ENCODE measurements around the gene KMT5B. TPM values are rescaled to one million over a fixed set of nuclear protein-coding genes. Genes with fewer than 3 reads are reported as not detected.
"Not testable (repeated sequence)": the region's sequence is repeated elsewhere in the genome, so short reads cannot be mapped to it uniquely, and the experiment has no call there.

Gene KMT5B
- total RNA-seq, 2 experiments from 2014 or later = 22.9 to 23.1 TPM

- Mint-ChIP-seq H3K9me3 (ENCODE audit: low read depth) (peaks cover 3% of the 10 kb centered on the region), H3K36me3 (ENCODE audit: low read depth) (no peaks in the 10 kb centered on the region), H3K4me1 (peaks cover 9% of the 10 kb centered on the region), H3K27ac (no peak overlapping the region), H3K27me3 (no peaks in the 10 kb centered on the region), H3K4me3 (no peak overlapping the region)
- intact Hi-C loops (cut with DNase I, micrococcal nuclease) = no loop called here
- POLR2A ChIA-PET = no interaction called here
- ATAC-seq (no peak), DNase-seq (no peak)
- CTCF ChIA-PET = interaction anchor here (1.7 kb wide), 1 partner anchor 44 kb away, joined by 12 read pairs; no protein-coding TSS in a partner anchor
Measured at GRCh38 chr11:68254421-68254820, 41.3 kb upstream of the KMT5B start.

- Mint-ChIP-seq H3K9me3 (ENCODE audit: low read depth) (peaks cover 6% of the 10 kb centered on the region), H3K36me3 (ENCODE audit: low read depth) (no peaks in the 10 kb centered on the region), H3K4me1 (peaks cover 6% of the 10 kb centered on the region), H3K4me3 (no peak overlapping the region), H3K27ac (no peak overlapping the region), H3K27me3 (no peaks in the 10 kb centered on the region)
- ATAC-seq = no peak
- CTCF ChIA-PET = interaction anchor here (0.6 to 1.8 kb wide), 6 partner anchors 10 to 46 kb away, joined by 3 to 4 read pairs (median 4); no protein-coding TSS in a partner anchor
- POLR2A ChIA-PET = interaction anchor here (0.7 kb wide), 1 partner anchor 14 kb away, joined by 5 read pairs; no protein-coding TSS in a partner anchor
- intact Hi-C loops (cut with DNase I, micrococcal nuclease) = no loop called here
- DNase-seq = no peak
Measured at GRCh38 chr11:68251765-68252164, 38.7 kb upstream of the KMT5B start.

DNA sequence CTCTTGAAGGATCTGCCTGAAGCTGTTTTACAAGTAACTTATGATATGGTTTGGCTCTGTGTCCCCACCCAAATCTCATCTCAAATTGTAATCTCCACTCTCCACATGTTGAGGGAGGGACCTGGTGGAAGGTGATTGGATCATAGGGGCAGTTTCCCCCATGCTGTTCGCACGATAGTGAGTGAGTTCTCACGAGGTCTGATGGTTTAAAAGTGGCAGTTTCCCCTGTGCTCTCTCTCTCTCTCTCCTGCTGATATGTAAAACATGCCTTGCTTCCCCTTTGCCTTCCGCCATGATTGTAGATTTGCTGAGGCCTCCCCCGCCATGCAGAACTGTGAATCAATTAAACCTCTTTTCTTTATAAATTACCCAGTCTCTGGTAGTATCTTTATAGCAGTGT is 31.8 kb upstream of the KMT5B start:
- CTCF ChIA-PET; H3K27ac Mint-ChIP-seq; H3K27me3 Mint-ChIP-seq; DNase-seq; H3K36me3 Mint-ChIP-seq (ENCODE audit: low read depth); H3K4me1 Mint-ChIP-seq; intact Hi-C loops (cut with DNase I, micrococcal nuclease); H3K4me3 Mint-ChIP-seq; ATAC-seq: not testable (repeated sequence)
- H3K9me3 Mint-ChIP-seq (ENCODE audit: low read depth) = peaks cover 11% of the 10 kb centered on the region
- POLR2A ChIA-PET = interaction anchor here (0.6 kb wide), 1 partner anchor 12 kb away, joined by 3 read pairs; no protein-coding TSS in a partner anchor

DNA sequence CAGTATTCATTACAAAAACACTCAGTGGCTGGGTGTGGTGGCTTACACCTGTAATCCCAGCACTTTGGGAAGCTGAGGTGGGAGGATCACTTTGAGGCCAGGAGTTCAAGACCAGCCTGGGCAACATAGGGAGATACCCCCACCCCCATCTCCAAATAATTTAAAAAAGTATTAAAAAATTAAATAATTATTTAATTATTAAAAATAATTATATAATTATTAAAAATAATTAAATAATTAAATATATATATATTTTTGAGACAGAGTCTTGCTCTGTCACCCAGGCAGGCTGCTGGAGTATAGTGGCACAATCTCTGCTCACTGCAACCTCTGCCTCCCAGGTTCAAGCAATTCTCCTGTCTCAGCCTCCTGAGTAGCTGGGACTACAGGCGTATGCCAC is 30.8 kb upstream of the KMT5B start:
- H3K27me3 Mint-ChIP-seq; POLR2A ChIA-PET; DNase-seq; ATAC-seq; H3K36me3 Mint-ChIP-seq (ENCODE audit: low read depth); H3K9me3 Mint-ChIP-seq (ENCODE audit: low read depth); H3K4me1 Mint-ChIP-seq; H3K27ac Mint-ChIP-seq; intact Hi-C loops (cut with DNase I, micrococcal nuclease); H3K4me3 Mint-ChIP-seq: not testable (repeated sequence)
- CTCF ChIA-PET = interaction anchor here (1.4 kb wide), 1 partner anchor 26 kb away, joined by 4 read pairs; no protein-coding TSS in a partner anchor

GRCh38 chr11:68242616-68243015 is 29.5 kb upstream of the KMT5B start:
- CTCF ChIA-PET = interaction anchor here (0.6 to 1.7 kb wide), 4 partner anchors 11 to 34 kb away, joined by 3 to 4 read pairs (median 4); no protein-coding TSS in a partner anchor
- POLR2A ChIA-PET = no interaction called here
- Mint-ChIP-seq H3K36me3 (ENCODE audit: low read depth) (peaks cover 2% of the 10 kb centered on the region), H3K9me3 (ENCODE audit: low read depth) (peaks cover 5% of the 10 kb centered on the region), H3K4me3 (no peak overlapping the region), H3K4me1 (no peaks in the 10 kb centered on the region), H3K27me3 (peaks cover 4% of the 10 kb centered on the region), H3K27ac (no peak overlapping the region)
- intact Hi-C loops (cut with DNase I, micrococcal nuclease) = no loop called here
- DNase-seq (no peak), ATAC-seq (no peak)

DNA sequence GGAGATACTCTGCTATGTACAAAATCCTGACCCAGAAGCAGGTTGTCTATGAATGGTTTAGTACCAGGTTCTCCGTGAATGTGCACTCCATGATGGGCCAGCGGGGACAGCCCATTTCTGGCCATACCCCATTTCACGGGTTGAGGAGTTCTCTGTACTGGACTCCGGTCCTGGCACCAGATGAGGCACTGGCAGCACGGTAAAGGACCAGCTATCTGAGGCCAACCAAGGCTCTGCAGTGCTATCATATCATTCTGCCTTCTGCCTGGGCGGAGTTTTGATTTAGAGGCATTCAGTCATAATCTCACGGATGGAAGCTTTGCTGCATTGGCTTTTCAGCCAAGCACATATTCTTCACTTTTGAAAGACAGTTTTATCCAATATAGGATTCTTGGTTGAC is 18.5 kb upstream of the KMT5B start:
- DNase-seq (no peak), ATAC-seq (no peak)
- CTCF ChIA-PET = interaction anchor here (0.9 to 1.2 kb wide), 3 partner anchors 11 to 27 kb away, joined by 3 to 6 read pairs (median 3); no protein-coding TSS in a partner anchor
- H3K4me3 Mint-ChIP-seq = no peak overlapping the region
- no peaks in the 10 kb centered on the region for H3K4me1 Mint-ChIP-seq
- POLR2A ChIA-PET = no interaction called here
- H3K27ac Mint-ChIP-seq = no peak overlapping the region
- H3K36me3 Mint-ChIP-seq (ENCODE audit: low read depth) = no peaks in the 10 kb centered on the region
- peaks cover 15% of the 10 kb centered on the region for H3K9me3 Mint-ChIP-seq (ENCODE audit: low read depth)
- peaks cover 6% of the 10 kb centered on the region for H3K27me3 Mint-ChIP-seq
- intact Hi-C loops (cut with DNase I, micrococcal nuclease) = no loop called here

DNA sequence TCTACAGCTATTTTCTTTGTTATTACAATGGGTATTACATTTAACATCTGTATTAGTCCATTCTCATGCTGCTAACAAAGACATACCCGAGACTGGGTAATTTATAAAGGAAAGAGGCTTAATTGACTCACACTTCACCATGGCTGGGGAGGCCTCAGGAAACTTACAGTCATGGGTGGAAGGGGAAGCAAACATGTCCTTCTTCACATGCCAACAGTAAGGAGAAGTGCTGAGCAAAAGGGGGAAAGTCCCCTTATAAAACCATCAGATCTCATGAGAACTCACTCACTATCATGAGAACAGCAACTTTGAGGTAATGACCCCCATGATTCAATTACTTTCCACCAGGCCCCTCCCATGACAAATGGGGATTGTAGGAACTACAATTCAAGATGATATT is 16.5 kb upstream of the KMT5B start:
- POLR2A ChIA-PET = no interaction called here
- no peak for ATAC-seq
- CTCF ChIA-PET = interaction anchor here (0.6 kb wide), 1 partner anchor 69 kb away, joined by 3 read pairs; no protein-coding TSS in a partner anchor
- intact Hi-C loops (cut with DNase I, micrococcal nuclease) = no loop called here
- Mint-ChIP-seq H3K9me3 (ENCODE audit: low read depth) (peaks cover 15% of the 10 kb centered on the region), H3K27me3 (peaks cover 4% of the 10 kb centered on the region), H3K36me3 (ENCODE audit: low read depth) (no peaks in the 10 kb centered on the region), H3K27ac (no peak overlapping the region), H3K4me1 (no peaks in the 10 kb centered on the region), H3K4me3 (no peak overlapping the region)
- no peak for DNase-seq

GRCh38 chr11:68226421-68226820 is 13.3 kb upstream of the KMT5B start:
- H3K9me3 Mint-ChIP-seq (ENCODE audit: low read depth) = peaks cover 15% of the 10 kb centered on the region
- CTCF ChIA-PET = interaction anchor here (1.7 kb wide), 1 partner anchor 15 kb away, joined by 3 read pairs; no protein-coding TSS in a partner anchor

GRCh38 chr11:68224606-68225005 is 11.5 kb upstream of the KMT5B start:
- Mint-ChIP-seq H3K4me1 (no peaks in the 10 kb centered on the region), H3K4me3 (no peak overlapping the region), H3K27me3 (no peaks in the 10 kb centered on the region), H3K27ac (no peak overlapping the region), H3K36me3 (ENCODE audit: low read depth) (no peaks in the 10 kb centered on the region), H3K9me3 (ENCODE audit: low read depth) (peaks cover 12% of the 10 kb centered on the region)
- CTCF ChIA-PET = interaction anchor here (1.7 kb wide), 1 partner anchor 13 kb away, joined by 3 read pairs; no protein-coding TSS in a partner anchor
- intact Hi-C loops (cut with DNase I, micrococcal nuclease) = no loop called here
- POLR2A ChIA-PET = no interaction called here
- ATAC-seq = no peak
- DNase-seq = no peak

More at GRCh38 chr11:68226421-68226820, 13.3 kb upstream of the KMT5B start:
- DNase-seq (no peak), ATAC-seq (no peak)
- POLR2A ChIA-PET = no interaction called here
- Mint-ChIP-seq H3K4me1 (no peaks in the 10 kb centered on the region), H3K4me3 (no peak overlapping the region), H3K36me3 (ENCODE audit: low read depth) (no peaks in the 10 kb centered on the region), H3K27ac (no peak overlapping the region), H3K27me3 (no peaks in the 10 kb centered on the region)
- intact Hi-C loops (cut with DNase I, micrococcal nuclease) = no loop called here

GRCh38 chr11:68223275-68223674 is 10.2 kb upstream of the KMT5B start:
- Mint-ChIP-seq H3K9me3 (ENCODE audit: low read depth) (peaks cover 1% of the 10 kb centered on the region), H3K27ac (no peak overlapping the region), H3K4me3 (no peak overlapping the region), H3K36me3 (ENCODE audit: low read depth) (no peaks in the 10 kb centered on the region), H3K4me1 (no peaks in the 10 kb centered on the region), H3K27me3 (no peaks in the 10 kb centered on the region)
- intact Hi-C loops (cut with DNase I, micrococcal nuclease) = no loop called here
- no peak for DNase-seq
- no peak for ATAC-seq
- CTCF ChIA-PET = interaction anchor here (0.7 kb wide), 1 partner anchor 35 kb away, joined by 3 read pairs; no protein-coding TSS in a partner anchor
- POLR2A ChIA-PET = no interaction called here

GRCh38 chr11:68221406-68221805 is 8.3 kb upstream of the KMT5B start:
- ATAC-seq = no peak
- no peaks in the 10 kb centered on the region for H3K9me3 Mint-ChIP-seq (ENCODE audit: low read depth)
- H3K27ac Mint-ChIP-seq = no peak overlapping the region
- H3K27me3 Mint-ChIP-seq = no peaks in the 10 kb centered on the region
- POLR2A ChIA-PET = interaction anchor here (0.6 kb wide), 1 partner anchor 115 kb away, joined by 3 read pairs; no protein-coding TSS in a partner anchor
- no peaks in the 10 kb centered on the region for H3K36me3 Mint-ChIP-seq (ENCODE audit: low read depth)
- DNase-seq = no peak
- no peak overlapping the region for H3K4me3 Mint-ChIP-seq
- no peaks in the 10 kb centered on the region for H3K4me1 Mint-ChIP-seq
- intact Hi-C loops (cut with DNase I, micrococcal nuclease) = no loop called here
- CTCF ChIA-PET = interaction anchor here (0.8 to 2.2 kb wide), 2 partner anchors 12 to 260 kb away, joined by 3 to 9 read pairs; no protein-coding TSS in a partner anchor
